Measurements from ENCODE around the gene COG5. TPM values are rescaled to one million over a fixed set of nuclear protein-coding genes. Genes with fewer than 3 reads are reported as not detected.

Gene COG5
- total and polyA plus RNA-seq, 2 of the 8 experiments (the other 6 are each of a cell fraction or from before 2014, with no cell fraction given): 10.5 to 28.1 TPM

- peak overlapping the region; percentile 69 to 89 (median 84) for H3K9ac ChIP-seq (replicated peaks in 1 of 4; ENCODE audit: extremely low read depth in 1 of 4, low read depth in 3 of 4, low read length in 3 of 4)
- H4K5ac ChIP-seq (ENCODE audit: insufficient read length, low read depth, low read length): peak overlapping the region; percentile 89
- H3K79me2 ChIP-seq (ENCODE audit: control insufficient read depth in 1 of 2, insufficient read depth in 2 of 2, low read length in 2 of 2): peaks cover 6 to 26% of the 10 kb centered on the region in 2 experiments
- no peak overlapping the region for H3K4ac ChIP-seq (replicated peaks; ENCODE audit: insufficient read length, low read depth, low read length)
- H3K27me3 ChIP-seq (replicated peaks in 1 of 4; ENCODE audit: control insufficient read depth in 3 of 4, extremely low read depth in 1 of 4, insufficient read depth in 3 of 4, low read length in 3 of 4): no peaks in the 10 kb centered on the region
- CTCF ChIA-PET (ENCODE audit: partially characterized antibody): interaction anchor here (0.5 to 6.6 kb wide), 13 partner anchors 18 to 1870 kb away, joined by 3 to 68 read pairs (median 4); no protein-coding TSS in a partner anchor
- no peaks in the 10 kb centered on the region for H4K20me1 ChIP-seq (replicated peaks in 1 of 2; ENCODE audit: control insufficient read depth in 1 of 2, insufficient read depth in 2 of 2, low read length in 2 of 2)
- no peaks in the 10 kb centered on the region for H3K9me3 ChIP-seq (ENCODE audit: insufficient read depth in 2 of 2, low read depth in 1 of 2, low read length in 1 of 2)
- H2BK12ac ChIP-seq (ENCODE audit: low read depth, low read length): peak overlapping the region; percentile 93; the same call in 1 of the 2 replicates
- no peak overlapping the region for H3K23ac ChIP-seq (ENCODE audit: insufficient read length)
- H3K14ac ChIP-seq (ENCODE audit: insufficient read length): no peak overlapping the region
- H3K56ac ChIP-seq (replicated peaks; ENCODE audit: insufficient read length, low read depth, low read length): no peak overlapping the region
- no peaks in the 10 kb centered on the region for H3K79me1 ChIP-seq (ENCODE audit: low read depth, low read length)
- no peak overlapping the region for H3K18ac ChIP-seq (ENCODE audit: extremely low read depth, low read length)
- peak overlapping the region; percentile 28; the same call in 1 of the 2 replicates for H2AK5ac ChIP-seq (ENCODE audit: low read depth, low read length)
- POLR2A ChIA-PET (ENCODE audit: partially characterized antibody): interaction anchor here (0.6 to 2.5 kb wide), 15 partner anchors 9 to 780 kb away, joined by 3 to 12 read pairs (median 4); partner anchors contain the start of gene CBLL1
- peak overlapping the region; percentile 73 to 93 for H3K4me2 ChIP-seq (ENCODE audit: insufficient read depth in 1 of 2, low read depth in 2 of 2, low read length in 2 of 2)
- H4K8ac ChIP-seq (ENCODE audit: extremely low read depth, insufficient read depth, low read length): peak overlapping the region; percentile 90; the same call in 1 of the 2 replicates
- H2BK20ac ChIP-seq (ENCODE audit: low read length): no peak overlapping the region
- H3K23me2 ChIP-seq (ENCODE audit: low read depth, low read length): peaks cover 4% of the 10 kb centered on the region
- DNase-seq (ENCODE audit: low read depth in 1 of 2, low spot score in 2 of 2) (no peak), FAIRE-seq (peak; percentile 24)
- peak overlapping the region; percentile 69 for H2AFZ ChIP-seq (ENCODE audit: low read length)
- peak overlapping the region; percentile 96 for H3K27ac ChIP-seq (ENCODE audit: low read depth, low read length)
- no peak overlapping the region for H4K91ac ChIP-seq (replicated peaks; ENCODE audit: insufficient read length, low read length)
- H3K4me3 ChIP-seq (ENCODE audit: extremely low read depth in 1 of 4, insufficient read depth in 2 of 4, low read depth in 3 of 4, low read length in 4 of 4): peak overlapping the region; percentile 57 to 85 (median 78)
- H2BK15ac ChIP-seq (ENCODE audit: low read length): no peak overlapping the region
- peak overlapping the region; percentile 94 for H2BK5ac ChIP-seq (ENCODE audit: low read depth, low read length)
- 3% methylated on average over 14 of the region's 15 CpGs; no CpG with 5 or more reads in 1 of the 2 experiments for WGBS, 2 experiments (ENCODE audit: extremely low coverage in 1 of 2, insufficient coverage in 1 of 2, insufficient read length in 1 of 2, insufficient replicate concordance in 2 of 2, low coverage in 1 of 2, low lambda C conversion rate in 2 of 2, missing lambda C conversion rate in 1 of 2)
- H3K36me3 ChIP-seq (ENCODE audit: control insufficient read depth in 2 of 4, insufficient read depth in 4 of 4, low read length in 3 of 4): no peaks in the 10 kb centered on the region
- H3K4me1 ChIP-seq (replicated peaks in 1 of 4; ENCODE audit: control insufficient read depth in 3 of 4, insufficient read depth in 4 of 4, low read length in 3 of 4): peaks cover 0 to 2% (median under 1%) of the 10 kb centered on the region in 4 experiments; a peak in 2 of 7 replicates
- H2BK120ac ChIP-seq (replicated peaks; ENCODE audit: low read depth, low read length): no peak overlapping the region
- TF ChIP-seq YY1 (IDR thresholded peaks at IDR 0.05; ENCODE audit: low read depth, low read length) (peak; percentile 86; the same call in 1 of the 2 replicates), SIX5 (IDR thresholded peaks at IDR 0.05; ENCODE audit: low read depth, low read length) (no peak), SIN3A (conservative IDR thresholded peaks at IDR 0.05 in 1 of 2, IDR thresholded peaks at IDR 0.05 in 1 of 2; ENCODE audit: low read depth in 1 of 2, low read length in 2 of 2) (0 out of 4 replicates have a peak, but pooled peaks of 1 of the 2 experiments have one; percentile 21), TCF12 (IDR thresholded peaks at IDR 0.05; ENCODE audit: low read depth, low read length) (no peak), RAD21 (IDR thresholded peaks at IDR 0.05 in 1 of 2, conservative IDR thresholded peaks at IDR 0.05 in 1 of 2; ENCODE audit: low read depth in 2 of 2, low read length in 2 of 2) (peak; percentile 31 to 36; a peak in 3 of 4 replicates), POLR2AphosphoS5 (IDR thresholded peaks at IDR 0.05; ENCODE audit: low read depth, low read length) (no peak; the same call in none of the 2 replicates), ASH2L (IDR thresholded peaks at IDR 0.05; ENCODE audit: low read length) (peak; percentile 75)
- TF ChIP-seq, protein P1, sequence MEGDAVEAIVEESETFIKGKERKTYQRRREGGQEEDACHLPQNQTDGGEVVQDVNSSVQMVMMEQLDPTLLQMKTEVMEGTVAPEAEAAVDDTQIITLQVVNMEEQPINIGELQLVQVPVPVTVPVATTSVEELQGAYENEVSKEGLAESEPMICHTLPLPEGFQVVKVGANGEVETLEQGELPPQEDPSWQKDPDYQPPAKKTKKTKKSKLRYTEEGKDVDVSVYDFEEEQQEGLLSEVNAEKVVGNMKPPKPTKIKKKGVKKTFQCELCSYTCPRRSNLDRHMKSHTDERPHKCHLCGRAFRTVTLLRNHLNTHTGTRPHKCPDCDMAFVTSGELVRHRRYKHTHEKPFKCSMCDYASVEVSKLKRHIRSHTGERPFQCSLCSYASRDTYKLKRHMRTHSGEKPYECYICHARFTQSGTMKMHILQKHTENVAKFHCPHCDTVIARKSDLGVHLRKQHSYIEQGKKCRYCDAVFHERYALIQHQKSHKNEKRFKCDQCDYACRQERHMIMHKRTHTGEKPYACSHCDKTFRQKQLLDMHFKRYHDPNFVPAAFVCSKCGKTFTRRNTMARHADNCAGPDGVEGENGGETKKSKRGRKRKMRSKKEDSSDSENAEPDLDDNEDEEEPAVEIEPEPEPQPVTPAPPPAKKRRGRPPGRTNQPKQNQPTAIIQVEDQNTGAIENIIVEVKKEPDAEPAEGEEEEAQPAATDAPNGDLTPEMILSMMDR (IDR thresholded peaks at IDR 0.05; ENCODE audit: control extremely low read depth in 1 of 3, insufficient read depth in 1 of 3, low read depth in 1 of 3, low read length in 3 of 3): peak in 1 of 3 experiments; percentile 44; a peak in 2 of 4 replicates
These were observed 396.1 kb downstream of the COG5 start for GRCh38 chr7:107167483-107168232.
